Adipocyte (in vitro differentiated cells): ENCODE results near the gene SRP72.

ENCODE experiments used
- DNase-seq: peaks from one replicate; pipeline ENCODE4 v3.0.0-alpha.2; 2015; ENCODE audit warnings: low read depth
- H3K27me3 ChIP-seq: replicated peaks from 2 replicates; pipeline ENCODE4 v1.7.0; 2013; ENCODE audit warnings: mild to moderate bottlenecking, low read length, moderate library complexity; ENCODE audit not compliant: control insufficient read depth, insufficient read depth
- H3K36me3 ChIP-seq: 2 replicates; pipeline ENCODE4 v1.7.0; 2013; ENCODE audit warnings: low read length, mild to moderate bottlenecking, moderate library complexity; ENCODE audit not compliant: control insufficient read depth, insufficient read depth, severe bottlenecking
- H3K4me1 ChIP-seq: 2 replicates; pipeline ENCODE4 v1.7.0; 2013; ENCODE audit warnings: mild to moderate bottlenecking, low read length, moderate library complexity; ENCODE audit not compliant: control insufficient read depth, insufficient read depth
- H3K4me3 ChIP-seq: 2 replicates; pipeline ENCODE4 v1.7.0; 2013; ENCODE audit warnings: mild to moderate bottlenecking, low read length, moderate library complexity
- H3K9ac ChIP-seq: 2 replicates; pipeline ENCODE4 v1.7.0; 2013; ENCODE audit warnings: mild to moderate bottlenecking, low read length, moderate library complexity
- H3K9me3 ChIP-seq: 2 replicates; pipeline ENCODE4 v1.7.0; 2013; ENCODE audit warnings: mild to moderate bottlenecking, low read length, moderate library complexity; ENCODE audit not compliant: control insufficient read depth

SRP72 gene

GRCh38 chr4:56513517-56513916, 46.1 kb downstream of the SRP72 start:
- Histone ChIP-seq H3K4me1 (no peaks in the 10 kb centered on the region), H3K9ac (no peak overlapping the region), H3K36me3 (no peaks in the 10 kb centered on the region), H3K9me3 (no peaks in the 10 kb centered on the region), H3K27me3 (no peaks in the 10 kb centered on the region), H3K4me3 (no peak overlapping the region)
- no peak for DNase-seq

- Histone ChIP-seq H3K9ac (peak overlapping the region; percentile 80), H3K36me3 (no peaks in the 10 kb centered on the region), H3K27me3 (peaks cover 3% of the 10 kb centered on the region), H3K4me3 (peak overlapping the region; percentile 88), H3K4me1 (peaks cover 7% of the 10 kb centered on the region), H3K9me3 (no peaks in the 10 kb centered on the region)
- DNase-seq, result peak; percentile 94
Measured at GRCh38 chr4:56530269-56531148, 63.1 kb downstream of the SRP72 start.

GRCh38 chr4:56531149-56531770, 63.8 kb downstream of the SRP72 start:
- Histone ChIP-seq H3K9me3 (no peaks in the 10 kb centered on the region), H3K4me3 (peak overlapping the region; percentile 88), H3K27me3 (peaks cover 3% of the 10 kb centered on the region), H3K4me1 (peaks cover 7% of the 10 kb centered on the region), H3K9ac (peak overlapping the region; percentile 80), H3K36me3 (no peaks in the 10 kb centered on the region)
- DNase-seq, result no peak

- no peak overlapping the region for H3K9ac ChIP-seq
- peak; percentile 10 for DNase-seq
- peak overlapping the region; percentile 88 for H3K4me3 ChIP-seq
- H3K27me3 ChIP-seq, result peaks cover 3% of the 10 kb centered on the region
- H3K9me3 ChIP-seq, result no peaks in the 10 kb centered on the region
- H3K36me3 ChIP-seq, result no peaks in the 10 kb centered on the region
- peaks cover 7% of the 10 kb centered on the region for H3K4me1 ChIP-seq
Measured at GRCh38 chr4:56531823-56532222, 64.4 kb downstream of the SRP72 start.

GRCh38 chr4:56532239-56532638, 64.8 kb downstream of the SRP72 start:
- no peak overlapping the region for H3K4me3 ChIP-seq
- peaks cover 3% of the 10 kb centered on the region for H3K27me3 ChIP-seq
- no peaks in the 10 kb centered on the region for H3K36me3 ChIP-seq
- H3K9ac ChIP-seq, result no peak overlapping the region
- no peaks in the 10 kb centered on the region for H3K9me3 ChIP-seq
- no peak for DNase-seq
- peaks cover 7% of the 10 kb centered on the region for H3K4me1 ChIP-seq

- no peak overlapping the region for H3K4me3 ChIP-seq
Measured at GRCh38 chr4:56535915-56536314, 68.5 kb downstream of the SRP72 start.

GRCh38 chr4:56537147-56537546, 69.7 kb downstream of the SRP72 start:
- no peaks in the 10 kb centered on the region for H3K4me1 ChIP-seq
- H3K27me3 ChIP-seq, result peaks cover 2% of the 10 kb centered on the region
- no peaks in the 10 kb centered on the region for H3K36me3 ChIP-seq
- H3K9me3 ChIP-seq, result no peaks in the 10 kb centered on the region
- DNase-seq, result no peak
- H3K4me3 ChIP-seq, result no peak overlapping the region
- no peak overlapping the region for H3K9ac ChIP-seq

More at GRCh38 chr4:56535915-56536314, 68.5 kb downstream of the SRP72 start:
- Histone ChIP-seq H3K27me3 (peaks cover 3% of the 10 kb centered on the region), H3K36me3 (no peaks in the 10 kb centered on the region), H3K9ac (no peak overlapping the region), H3K9me3 (no peaks in the 10 kb centered on the region), H3K4me1 (peaks cover 6% of the 10 kb centered on the region)
- no peak for DNase-seq

- H3K27me3 ChIP-seq, result no peaks in the 10 kb centered on the region
- no peak overlapping the region for H3K4me3 ChIP-seq
- H3K4me1 ChIP-seq, result no peaks in the 10 kb centered on the region
- no peak overlapping the region for H3K9ac ChIP-seq
- H3K36me3 ChIP-seq, result no peaks in the 10 kb centered on the region
- no peak for DNase-seq
- H3K9me3 ChIP-seq, result no peaks in the 10 kb centered on the region
Measured at GRCh38 chr4:56540826-56541225, 73.4 kb downstream of the SRP72 start.

GRCh38 chr4:56544573-56545131, 77.2 kb downstream of the SRP72 start:
- no peaks in the 10 kb centered on the region for H3K4me1 ChIP-seq
- H3K27me3 ChIP-seq, result no peaks in the 10 kb centered on the region
- H3K9ac ChIP-seq, result peak overlapping the region; percentile 40
- DNase-seq, result peak; percentile 92
- H3K4me3 ChIP-seq, result peak overlapping the region; percentile 74
- H3K36me3 ChIP-seq, result no peaks in the 10 kb centered on the region
- no peaks in the 10 kb centered on the region for H3K9me3 ChIP-seq

GRCh38 chr4:56550642-56551041, 83.2 kb downstream of the SRP72 start:
- Histone ChIP-seq H3K36me3 (no peaks in the 10 kb centered on the region), H3K9me3 (no peaks in the 10 kb centered on the region), H3K4me1 (no peaks in the 10 kb centered on the region)

GRCh38 chr4:56551516-56551915, 84.1 kb downstream of the SRP72 start:
- H3K9ac ChIP-seq, result no peak overlapping the region
- no peak for DNase-seq
- H3K36me3 ChIP-seq, result no peaks in the 10 kb centered on the region
- H3K27me3 ChIP-seq, result no peaks in the 10 kb centered on the region
- H3K4me1 ChIP-seq, result no peaks in the 10 kb centered on the region
- H3K9me3 ChIP-seq, result no peaks in the 10 kb centered on the region
- no peak overlapping the region for H3K4me3 ChIP-seq

More at GRCh38 chr4:56550642-56551041, 83.2 kb downstream of the SRP72 start:
- Histone ChIP-seq H3K27me3 (no peaks in the 10 kb centered on the region), H3K4me3 (no peak overlapping the region), H3K9ac (no peak overlapping the region)
- no peak for DNase-seq
